Neural cell (in vitro differentiated cells): ENCODE measurements around the gene GIT2.

ENCODE experiments used
- CTCF ChIP-seq: fragments of 450-650 bp; IDR thresholded peaks from 2 replicates; pipeline ENCODE4 v1.5.1; 2014; ENCODE audit warnings: antibody characterized with exemption, mild to moderate bottlenecking, moderate library complexity; ENCODE audit not compliant: poor library complexity, severe bottlenecking
- EP300 ChIP-seq: fragments of 450-650 bp; conservative IDR thresholded peaks from 2 replicates; pipeline ENCODE4 v1.6.1; 2014; ENCODE audit warnings: antibody characterized with exemption, mild to moderate bottlenecking, moderate library complexity; ENCODE audit not compliant: poor library complexity, severe bottlenecking
- EZH2 ChIP-seq: fragments of 200-600, 300-800 bp; shearing (Covaris generic), sonication (generic); IDR thresholded peaks from 2 replicates; pipeline ENCODE4 v1.6.1; 2014; ENCODE audit warnings: antibody characterized with exemption, low read length, borderline replicate concordance, mild to moderate bottlenecking; ENCODE audit not compliant: insufficient read depth, poor library complexity, severe bottlenecking
- MXI1 ChIP-seq: fragments of 450-650 bp; conservative IDR thresholded peaks from 2 replicates; pipeline ENCODE4 v1.6.1; 2014; ENCODE audit warnings: antibody characterized with exemption, mild to moderate bottlenecking; ENCODE audit not compliant: poor library complexity, severe bottlenecking
- RAD21 ChIP-seq: fragments of 450-650 bp; conservative IDR thresholded peaks from 2 replicates; pipeline ENCODE4 v1.6.1; 2014; ENCODE audit warnings: antibody characterized with exemption, mild to moderate bottlenecking, moderate library complexity
- REST ChIP-seq: IDR thresholded peaks from 2 replicates; pipeline ENCODE4 v1.6.1; 2012; ENCODE audit warnings: borderline replicate concordance
- SMC3 ChIP-seq: fragments of 450-650 bp; conservative IDR thresholded peaks from 2 replicates; pipeline ENCODE4 v1.6.1; 2014; ENCODE audit warnings: antibody characterized with exemption, mild to moderate bottlenecking, moderate library complexity; ENCODE audit not compliant: poor library complexity
- TAF1 ChIP-seq: IDR thresholded peaks from 2 replicates; pipeline ENCODE4 v1.6.1; 2012; ENCODE audit warnings: low read depth

GRCh38 chr12:109928058-109928656 lies 68.0 kb downstream of the GIT2 start:
- no peak for TF ChIP-seq SMC3
- TF ChIP-seq EZH2 = no peak
- TF ChIP-seq CTCF = no peak
- no peak for TF ChIP-seq RAD21
- TF ChIP-seq MXI1 = no peak
- TF ChIP-seq EP300 = no peak
- no peak for TF ChIP-seq REST
- no peak for TF ChIP-seq TAF1
